ENCODE measurements around the gene ANTXR1. TPM values are rescaled to one million over a fixed set of nuclear protein-coding genes. Genes with fewer than 3 reads are reported as not detected.

ANTXR1 gene
- total RNA-seq, 1 donor, result 206 TPM

- no peak for TF ChIP-seq CTCF (IDR thresholded peaks at IDR 0.05; ENCODE audit: insufficient read depth, low read depth, low read length)
- H3K4me3 ChIP-seq (ENCODE audit: low read depth, low read length), result no peak overlapping the region
- DNase-seq (ENCODE audit: low read depth), result no peak
These were observed 17.9 kb downstream of the ANTXR1 start for GRCh38 chr2:69030800-69031428.

GRCh38 chr2:69031466-69031865 lies 18.5 kb downstream of the ANTXR1 start:
- DNase-seq (ENCODE audit: low read depth), result no peak
- no peak overlapping the region for H3K4me3 ChIP-seq (ENCODE audit: low read depth, low read length)
- TF ChIP-seq CTCF (IDR thresholded peaks at IDR 0.05; ENCODE audit: insufficient read depth, low read depth, low read length), result no peak

- DNase-seq (ENCODE audit: low read depth), result no peak
- H3K4me3 ChIP-seq (ENCODE audit: low read depth, low read length), result no peak overlapping the region
- no peak for TF ChIP-seq CTCF (IDR thresholded peaks at IDR 0.05; ENCODE audit: insufficient read depth, low read depth, low read length)
These were observed 19.4 kb downstream of the ANTXR1 start for GRCh38 chr2:69032336-69032735.

GRCh38 chr2:69033461-69034095 lies 20.6 kb downstream of the ANTXR1 start:
- no peak for DNase-seq (ENCODE audit: low read depth)
- TF ChIP-seq CTCF (IDR thresholded peaks at IDR 0.05; ENCODE audit: insufficient read depth, low read depth, low read length), result no peak
- no peak overlapping the region for H3K4me3 ChIP-seq (ENCODE audit: low read depth, low read length)

- TF ChIP-seq CTCF (IDR thresholded peaks at IDR 0.05; ENCODE audit: insufficient read depth, low read depth, low read length), result no peak
- no peak for DNase-seq (ENCODE audit: low read depth)
- H3K4me3 ChIP-seq (ENCODE audit: low read depth, low read length), result no peak overlapping the region
These were observed 21.1 kb downstream of the ANTXR1 start for GRCh38 chr2:69034122-69034521.

- no peak for DNase-seq (ENCODE audit: low read depth)
- H3K4me3 ChIP-seq (ENCODE audit: low read depth, low read length), result no peak overlapping the region
- no peak for TF ChIP-seq CTCF (IDR thresholded peaks at IDR 0.05; ENCODE audit: insufficient read depth, low read depth, low read length)
These were observed 21.9 kb downstream of the ANTXR1 start for GRCh38 chr2:69034845-69035244.
